Measurements from ENCODE around the gene TRHDE.

DNA sequence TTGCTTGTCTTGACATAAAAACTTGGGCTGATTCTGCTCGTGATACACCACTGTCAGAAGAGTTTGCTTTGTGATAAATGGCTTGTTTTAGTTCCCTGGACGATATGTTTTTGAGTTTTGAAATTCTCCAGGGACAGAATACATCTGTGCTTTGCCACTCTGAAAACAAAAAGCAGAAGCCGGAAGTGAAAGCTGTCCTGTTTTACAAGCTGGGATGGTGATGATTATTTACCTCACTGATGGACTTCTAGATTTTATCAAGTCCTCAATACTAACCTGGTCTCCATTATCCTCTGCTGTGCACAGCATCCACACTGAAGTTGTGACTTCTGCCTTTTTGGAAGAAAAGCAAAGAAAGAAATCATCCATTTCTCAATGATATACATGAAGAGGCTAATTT is 251.6 kb downstream of the TRHDE start:
- no peak for TF ChIP-seq FOSL1 (CRISPR knock-in tag; IDR thresholded peaks at IDR 0.05; ENCODE audit: borderline replicate concordance)
- no peak for TF ChIP-seq SP2 (CRISPR knock-in tag; IDR thresholded peaks at IDR 0.05)
- no peak for TF ChIP-seq ZNF501 (CRISPR knock-in tag; IDR thresholded peaks at IDR 0.05)
- no peak for TF ChIP-seq ZBED4 (CRISPR knock-in tag; IDR thresholded peaks at IDR 0.05; ENCODE audit: borderline replicate concordance)
- no peak for TF ChIP-seq RNF2 (conservative IDR thresholded peaks at IDR 0.05; ENCODE audit: low read depth)
- TF ChIP-seq KLF6 (CRISPR knock-in tag; IDR thresholded peaks at IDR 0.05) = no peak
- no peak for TF ChIP-seq NCOR1 (IDR thresholded peaks at IDR 0.05; ENCODE audit: borderline replicate concordance, low read length)
